AG08396 (cell line): ENCODE measurements around the gene EP300.

Experiments
- DNase-seq: peaks from one replicate; pipeline ENCODE4 v3.0.0; 2012; ENCODE audit warnings: low spot score, mixed read lengths

Gene EP300

DNA sequence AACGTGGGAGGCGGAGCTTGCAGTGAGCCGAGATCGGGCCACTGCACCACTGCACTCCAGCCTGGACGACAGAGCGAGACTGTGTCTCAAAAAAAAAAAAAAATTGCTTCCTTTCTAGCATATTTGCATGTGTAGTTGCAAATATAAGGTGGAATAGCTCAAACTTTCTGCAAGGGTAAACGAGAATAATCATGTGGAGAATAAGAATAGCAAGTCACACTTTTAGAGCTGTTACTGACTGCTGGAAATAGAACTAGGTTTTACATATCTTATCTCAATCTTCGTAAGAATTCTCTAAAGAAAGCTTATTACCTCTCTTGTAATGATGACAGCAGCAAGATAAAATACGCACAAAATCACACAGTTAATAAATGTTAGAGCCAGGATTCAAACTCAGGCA, 114.3 kb downstream of the EP300 start:
- no peak for DNase-seq

DNA sequence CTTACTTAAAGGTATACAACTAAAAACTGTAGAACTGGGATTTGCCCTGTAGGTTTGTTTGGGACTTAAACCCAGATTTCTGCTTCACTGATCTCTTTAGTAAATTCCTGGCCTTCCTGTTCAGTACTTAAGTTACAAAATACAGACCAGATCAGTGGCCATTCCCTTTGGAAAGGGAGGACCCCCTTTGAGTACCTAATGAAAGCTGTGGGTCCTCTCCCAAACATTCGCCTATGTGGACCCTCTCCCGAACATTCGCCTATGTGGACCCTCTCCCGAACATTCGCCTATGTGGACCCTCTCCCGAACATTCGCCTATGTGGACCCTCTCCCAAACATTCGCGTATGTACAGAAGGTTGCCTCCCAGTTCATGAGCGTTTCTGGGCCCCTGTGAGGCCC, 123.0 kb downstream of the EP300 start:
- no peak for DNase-seq

DNA sequence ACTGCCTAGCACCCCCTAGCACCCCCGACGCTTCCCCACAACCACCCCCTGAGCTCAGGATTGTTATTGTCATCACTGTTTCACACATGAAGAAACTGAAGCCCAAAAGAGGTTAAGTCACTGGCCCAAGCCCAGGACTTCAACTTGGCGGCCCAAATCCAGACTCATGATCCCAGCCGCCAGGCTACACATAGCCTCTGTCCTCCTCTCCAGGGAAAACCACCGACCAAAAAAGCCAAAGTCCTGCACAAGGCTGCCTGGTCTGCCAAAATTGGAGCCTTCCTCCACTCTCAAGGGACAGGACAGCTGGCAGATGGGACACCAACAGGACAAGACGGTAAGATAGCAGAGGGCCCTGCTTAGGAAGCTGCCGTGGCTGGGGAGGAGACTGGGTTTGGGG, 123.5 kb downstream of the EP300 start:
- DNase-seq: no peak

DNA sequence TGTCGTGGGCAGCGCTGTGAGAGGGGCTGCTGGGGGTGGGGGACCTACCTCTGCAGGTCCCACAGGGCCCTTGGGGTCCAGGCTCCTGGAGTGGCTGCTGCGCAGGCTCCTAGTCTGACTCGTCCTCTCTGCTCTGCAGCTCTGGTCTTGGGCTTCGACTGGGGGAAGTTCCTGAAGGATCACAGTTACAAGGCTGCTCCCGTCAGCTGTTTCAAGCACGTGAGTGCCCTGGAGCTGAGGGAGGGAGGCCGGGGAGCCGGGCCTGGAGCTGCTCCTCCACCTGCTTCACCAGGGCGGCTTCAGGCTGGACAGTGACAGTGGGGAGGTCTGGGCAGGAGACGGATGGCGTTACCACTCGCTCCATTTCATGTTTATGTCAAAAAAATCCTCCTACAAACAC, 124.6 kb downstream of the EP300 start:
- no peak for DNase-seq

DNA sequence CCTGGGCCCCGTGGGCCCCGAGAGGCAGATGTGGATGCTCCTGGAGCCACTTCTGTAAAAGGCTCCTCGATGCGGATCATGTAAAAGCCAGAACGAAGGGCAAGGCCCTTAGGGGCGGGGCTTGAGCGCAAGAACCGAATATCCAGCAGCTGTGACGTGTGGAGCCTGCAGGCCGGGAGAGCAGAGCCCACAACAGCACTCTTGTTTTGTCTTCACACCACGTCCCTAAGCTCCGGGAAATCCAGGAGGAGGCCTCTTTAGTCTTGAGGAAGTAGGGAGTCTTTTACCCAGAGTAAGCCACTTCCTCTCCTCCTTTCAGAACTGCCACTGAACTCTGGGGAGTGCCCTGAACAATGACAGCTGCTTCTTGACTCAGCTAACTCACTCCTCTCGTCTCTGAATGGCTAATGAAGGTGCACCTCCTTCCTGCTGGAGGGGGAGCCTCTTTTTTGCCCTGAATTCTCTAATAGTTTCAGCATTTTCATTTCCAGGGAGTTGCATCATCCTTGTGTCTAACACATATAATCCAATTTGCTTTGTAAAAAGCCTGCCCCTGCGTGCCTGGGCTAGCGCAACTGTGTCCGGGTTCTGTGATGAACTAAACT, 125.3 kb downstream of the EP300 start:
- peak; percentile 80 for DNase-seq

DNA sequence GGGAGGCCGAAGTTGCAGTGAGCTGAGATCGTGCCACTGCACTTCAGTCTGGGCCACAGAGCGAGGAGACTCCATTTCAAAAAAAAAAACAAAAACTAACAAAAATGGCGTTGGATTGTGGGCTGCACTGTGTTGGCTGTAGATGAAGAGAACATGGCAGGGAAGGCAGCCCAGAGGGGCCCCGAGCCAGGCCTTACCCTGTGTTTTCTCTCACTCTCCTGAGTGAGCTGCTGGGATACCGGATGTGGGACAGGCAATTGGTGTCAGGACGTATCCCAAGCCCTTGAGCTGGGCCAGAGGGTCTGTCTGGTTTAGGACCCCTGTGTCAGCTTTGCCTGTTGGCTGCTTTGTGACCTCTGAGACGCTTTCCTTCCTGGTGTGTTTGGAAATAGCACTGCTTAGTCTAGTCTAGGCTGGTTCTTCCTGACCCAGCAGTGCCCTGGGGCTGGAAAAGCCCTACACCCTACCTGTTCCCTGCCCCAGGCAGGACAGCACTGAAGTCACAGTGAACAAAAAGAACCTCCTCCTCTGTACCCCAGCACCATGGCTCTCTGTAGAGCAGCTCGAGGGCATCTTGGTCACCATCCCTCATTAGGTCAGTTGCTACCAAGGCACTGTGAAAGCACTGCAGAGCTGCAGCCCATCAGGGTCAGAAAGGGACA, 130.6 kb downstream of the EP300 start:
- DNase-seq: no peak

DNA sequence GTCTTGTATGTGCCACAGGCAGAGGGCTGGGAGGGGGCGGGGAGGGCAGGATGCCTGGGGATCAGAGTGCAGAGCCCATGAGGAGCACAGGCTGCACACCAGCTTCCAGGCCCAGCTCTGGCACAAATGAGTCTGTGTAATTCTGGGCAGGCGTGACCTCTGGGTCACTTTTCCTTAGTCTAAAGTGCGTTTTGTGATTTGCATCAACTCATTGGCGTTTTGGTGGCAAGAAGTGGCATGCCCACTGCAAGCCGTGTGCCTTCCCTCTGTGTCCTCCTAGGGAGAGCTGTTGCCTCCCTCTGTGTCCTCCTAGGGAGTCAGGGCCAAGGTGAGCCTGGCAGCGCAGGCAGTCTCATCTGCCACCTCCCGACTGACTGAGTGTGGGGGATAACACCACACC, 131.1 kb downstream of the EP300 start:
- DNase-seq: no peak

DNA sequence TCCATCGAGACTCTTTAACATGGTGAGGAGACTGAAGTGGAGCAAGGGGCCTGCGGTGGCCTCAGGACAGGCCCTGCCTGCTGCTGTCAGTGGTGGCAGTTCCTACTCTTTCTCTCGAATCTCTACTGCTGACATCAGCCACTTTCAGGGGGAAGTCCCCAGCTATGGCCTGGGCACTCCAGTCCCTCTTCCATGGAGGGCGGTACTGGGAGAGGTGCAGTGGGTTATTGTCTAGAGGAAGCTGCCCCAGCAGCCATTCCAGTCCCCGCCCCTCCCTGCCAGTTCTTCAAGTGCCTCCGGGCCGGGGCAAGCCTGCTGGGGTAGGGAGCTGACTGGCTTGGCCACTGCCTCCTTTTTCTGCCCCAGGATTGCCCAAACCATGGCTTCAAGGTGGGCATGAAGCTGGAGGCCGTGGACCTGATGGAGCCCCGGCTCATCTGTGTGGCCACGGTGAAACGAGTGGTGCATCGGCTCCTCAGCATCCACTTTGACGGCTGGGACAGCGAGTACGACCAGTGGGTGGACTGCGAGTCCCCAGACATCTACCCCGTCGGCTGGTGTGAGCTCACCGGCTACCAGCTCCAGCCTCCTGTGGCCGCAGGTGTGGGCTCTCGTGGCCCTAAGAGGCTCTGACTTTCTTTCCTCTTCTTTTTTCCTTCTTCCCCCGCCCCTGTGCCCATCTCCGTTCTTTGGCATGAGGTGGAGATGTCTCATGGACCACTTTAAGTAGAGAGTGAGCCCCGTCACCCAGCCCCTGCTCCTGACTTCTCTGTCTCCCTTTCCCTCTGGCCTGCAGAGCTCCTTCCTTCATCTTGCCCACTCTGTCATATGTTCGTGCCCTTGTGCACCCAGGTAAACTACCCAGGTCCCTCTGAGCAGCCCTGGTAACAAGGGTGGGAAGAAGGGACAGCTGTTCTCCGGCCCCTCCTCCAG, 134.6 kb downstream of the EP300 start:
- no peak for DNase-seq

DNA sequence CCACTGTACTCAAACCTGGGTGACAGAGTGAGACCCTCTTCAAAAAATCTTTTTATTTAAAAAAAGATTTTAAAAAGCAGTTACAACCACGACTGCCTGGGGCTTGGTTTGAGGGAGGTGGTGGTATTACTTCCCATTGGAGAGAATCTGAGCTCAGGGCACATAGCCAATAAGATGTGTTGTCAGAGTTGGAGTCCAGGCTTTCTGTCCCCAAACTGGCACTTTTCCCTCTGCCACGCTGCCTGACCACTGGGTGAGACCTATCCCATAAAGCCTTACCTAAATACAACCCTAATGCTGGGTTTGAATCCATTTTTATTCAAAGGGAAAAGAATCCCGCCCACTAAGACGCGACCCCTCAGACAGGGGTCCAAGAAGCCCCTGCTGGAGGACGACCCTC, 136.8 kb downstream of the EP300 start:
- DNase-seq: no peak
